Urothelium cell line (cell line): ENCODE results near the gene LIG1.

ENCODE experiments used
- DNase-seq: peaks from one replicate; pipeline ENCODE4 v3.0.0; 2011; ENCODE audit warnings: low spot score, mixed read lengths
- FAIRE-seq: peaks from 2 replicates; lab custom pipeline; 2011; peaks lifted over from hg19 to GRCh38; lab: Jason Lieb, UNC

Gene LIG1

GRCh38 chr19:48183356-48183755 is 13.2 kb upstream of the LIG1 start:
- no peak for FAIRE-seq
- no peak for DNase-seq

- DNase-seq: no peak
- no peak for FAIRE-seq
Measured at GRCh38 chr19:48182434-48182833, 12.3 kb upstream of the LIG1 start.

GRCh38 chr19:48181505-48181904 is 11.4 kb upstream of the LIG1 start:
- no peak for FAIRE-seq
- DNase-seq: no peak

- FAIRE-seq: no peak
- no peak for DNase-seq
Measured at GRCh38 chr19:48176226-48176625, 6.1 kb upstream of the LIG1 start.

- FAIRE-seq (no peak), DNase-seq (no peak)
Measured at GRCh38 chr19:48175578-48175977, 5.4 kb upstream of the LIG1 start.

- FAIRE-seq: no peak
Measured at GRCh38 chr19:48174445-48175030, 4.4 kb upstream of the LIG1 start.

GRCh38 chr19:48171710-48172109 is 1.6 kb upstream of the LIG1 start:
- no peak for DNase-seq
- FAIRE-seq: no peak

More at GRCh38 chr19:48174445-48175030, 4.4 kb upstream of the LIG1 start:
- DNase-seq: no peak

GRCh38 chr19:48170817-48171347 is 738 bp upstream of the LIG1 start:
- FAIRE-seq (peak; percentile 23), DNase-seq (no peak)

GRCh38 chr19:48169578-48169938 is 586 bp downstream of the LIG1 start:
- no peak for FAIRE-seq
- DNase-seq: peak; percentile 94

- FAIRE-seq (no peak), DNase-seq (no peak)
Measured at GRCh38 chr19:48168689-48169088, 1.5 kb downstream of the LIG1 start.

- no peak for DNase-seq
- no peak for FAIRE-seq
Measured at GRCh38 chr19:48158210-48158790, 11.8 kb downstream of the LIG1 start.

GRCh38 chr19:48154003-48154402 is 16.1 kb downstream of the LIG1 start:
- DNase-seq (no peak), FAIRE-seq (no peak)

- DNase-seq (peak; percentile 53), FAIRE-seq (no peak)
Measured at GRCh38 chr19:48152551-48152950, 17.6 kb downstream of the LIG1 start.

- DNase-seq: no peak
- FAIRE-seq: no peak
Measured at GRCh38 chr19:48149430-48149829, 20.7 kb downstream of the LIG1 start.

- DNase-seq: no peak
- no peak for FAIRE-seq
Measured at GRCh38 chr19:48148576-48148975, 21.6 kb downstream of the LIG1 start.

- no peak for DNase-seq
- FAIRE-seq: no peak
Measured at GRCh38 chr19:48147597-48148175, 22.5 kb downstream of the LIG1 start.

GRCh38 chr19:48139053-48139452 is 31.1 kb downstream of the LIG1 start:
- no peak for FAIRE-seq
- DNase-seq: no peak

GRCh38 chr19:48137411-48137810 is 32.7 kb downstream of the LIG1 start:
- FAIRE-seq: no peak

GRCh38 chr19:48136547-48136946 is 33.6 kb downstream of the LIG1 start:
- FAIRE-seq: no peak

More at GRCh38 chr19:48137411-48137810, 32.7 kb downstream of the LIG1 start:
- no peak for DNase-seq

GRCh38 chr19:48135411-48135810 is 34.7 kb downstream of the LIG1 start:
- FAIRE-seq (peak; percentile 50), DNase-seq (peak; percentile 46)

More at GRCh38 chr19:48136547-48136946, 33.6 kb downstream of the LIG1 start:
- no peak for DNase-seq

- no peak for FAIRE-seq
Measured at GRCh38 chr19:48133094-48133493, 37.0 kb downstream of the LIG1 start.

GRCh38 chr19:48127561-48127960 is 42.6 kb downstream of the LIG1 start:
- FAIRE-seq (no peak), DNase-seq (no peak)

More at GRCh38 chr19:48133094-48133493, 37.0 kb downstream of the LIG1 start:
- no peak for DNase-seq
